ENCODE results near the gene MYBPH. TPM values are rescaled to one million over a fixed set of nuclear protein-coding genes. Genes with fewer than 3 reads are reported as not detected.

The MYBPH gene
- polyA plus RNA-seq, 10 donors = 136 to 473 (median 236) TPM

DNA sequence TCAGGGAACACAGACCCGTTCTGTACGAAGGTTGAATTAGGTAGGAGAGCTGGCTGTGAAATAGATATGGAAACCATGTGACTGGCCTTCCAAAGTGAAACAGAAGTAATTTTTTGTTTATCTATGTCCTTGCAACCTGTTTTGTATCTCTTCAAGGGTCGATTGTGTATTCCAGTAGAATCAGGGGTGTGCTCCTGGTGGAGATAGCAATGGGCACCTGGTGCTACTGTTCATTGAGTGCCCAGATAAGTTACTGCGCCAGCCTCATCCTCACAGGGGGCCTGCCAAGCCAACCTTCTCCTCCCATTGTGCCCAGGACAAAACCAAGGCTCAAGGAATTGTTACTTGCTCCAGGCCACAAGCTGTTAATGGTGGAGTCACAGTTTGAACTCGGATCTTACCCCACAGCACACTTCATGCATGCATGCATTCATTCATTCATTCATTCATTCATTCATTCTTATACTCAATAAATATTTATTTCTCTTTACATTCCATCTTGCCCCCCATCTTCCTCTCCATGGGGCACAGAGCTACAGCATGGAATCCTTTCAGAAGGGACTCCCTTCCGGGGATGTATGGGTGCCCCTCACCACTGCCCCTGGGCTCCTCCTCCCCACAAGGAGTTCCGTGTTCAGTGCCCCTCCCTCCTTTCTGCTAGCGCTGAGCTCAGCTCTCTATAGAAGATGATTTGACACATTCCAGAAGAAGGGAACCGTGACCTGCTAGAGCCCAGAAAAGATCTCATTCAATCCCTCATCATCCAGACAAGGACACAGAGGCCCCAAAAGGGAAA lies 24.1 kb downstream of the MYBPH start:
- no peak for DNase-seq

DNA sequence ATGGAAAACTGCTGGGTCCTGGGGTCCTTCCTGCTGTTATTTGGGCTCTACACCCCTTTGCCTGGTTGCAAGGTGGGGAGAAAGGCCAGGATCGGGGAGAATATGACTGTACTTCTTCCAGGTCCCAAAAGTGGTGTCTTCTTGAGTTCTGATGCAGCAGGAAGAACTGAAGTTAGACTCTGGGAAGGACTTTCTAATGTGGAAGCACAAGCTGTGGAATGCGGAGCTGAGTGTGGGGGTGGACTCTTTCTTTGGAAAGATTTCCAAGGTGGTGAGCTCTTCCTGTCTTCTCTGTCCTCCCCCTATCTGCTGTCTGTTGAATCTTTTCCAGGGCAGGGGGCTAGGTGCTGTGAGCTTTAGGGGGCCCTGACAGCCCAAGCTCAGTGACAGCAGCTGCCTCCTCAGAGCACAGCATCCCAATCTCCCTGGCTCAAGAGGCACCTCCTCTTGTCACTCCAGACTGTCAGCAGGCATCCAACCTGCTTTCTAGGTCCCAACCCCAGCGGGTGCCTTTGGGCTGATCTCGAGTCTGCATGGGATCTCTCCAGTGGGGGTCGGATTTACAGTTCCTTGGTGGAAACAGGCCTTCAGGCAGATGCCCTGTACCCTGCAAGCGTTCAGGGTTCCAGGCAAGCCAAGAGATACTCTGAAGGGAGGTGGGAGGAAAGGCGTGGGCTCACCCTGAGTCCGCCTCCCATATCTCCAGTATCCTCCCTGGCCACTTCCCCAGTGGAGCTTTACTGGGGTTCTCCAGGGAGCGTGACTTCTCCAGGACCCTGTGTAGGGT lies 24.9 kb downstream of the MYBPH start:
- no peak for DNase-seq

DNA sequence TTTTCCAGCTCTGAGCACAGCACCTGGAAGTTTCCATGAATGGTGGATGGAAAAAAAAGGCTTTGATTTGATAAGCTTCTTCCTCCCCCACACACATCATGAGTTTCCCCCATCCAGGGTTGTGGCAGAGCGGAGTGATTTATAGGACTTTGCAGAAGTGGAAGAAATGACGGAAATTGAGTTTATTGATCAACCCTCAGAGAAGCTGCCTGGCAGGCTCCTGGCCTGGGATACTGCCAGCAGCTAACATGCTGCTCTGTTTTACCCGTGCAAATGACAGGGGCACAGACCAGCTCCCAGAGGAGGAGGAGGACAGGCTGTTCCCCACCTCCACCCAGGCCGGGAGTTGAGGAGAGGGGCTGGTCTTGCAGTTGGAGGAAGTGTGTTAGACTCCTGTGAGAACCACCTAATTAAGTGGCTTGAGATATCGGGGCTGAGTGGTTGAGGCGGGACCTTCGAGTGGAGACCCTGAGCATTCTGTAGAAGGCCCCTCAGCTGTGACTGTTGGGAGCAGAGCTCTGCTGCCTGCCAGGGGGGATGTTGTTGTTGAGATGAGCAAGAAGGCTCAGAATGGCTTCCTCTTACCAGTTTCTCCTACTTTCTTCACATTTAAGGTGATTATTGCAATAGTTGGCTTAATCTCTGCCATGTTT lies 26.3 kb downstream of the MYBPH start:
- DNase-seq = no peak

DNA sequence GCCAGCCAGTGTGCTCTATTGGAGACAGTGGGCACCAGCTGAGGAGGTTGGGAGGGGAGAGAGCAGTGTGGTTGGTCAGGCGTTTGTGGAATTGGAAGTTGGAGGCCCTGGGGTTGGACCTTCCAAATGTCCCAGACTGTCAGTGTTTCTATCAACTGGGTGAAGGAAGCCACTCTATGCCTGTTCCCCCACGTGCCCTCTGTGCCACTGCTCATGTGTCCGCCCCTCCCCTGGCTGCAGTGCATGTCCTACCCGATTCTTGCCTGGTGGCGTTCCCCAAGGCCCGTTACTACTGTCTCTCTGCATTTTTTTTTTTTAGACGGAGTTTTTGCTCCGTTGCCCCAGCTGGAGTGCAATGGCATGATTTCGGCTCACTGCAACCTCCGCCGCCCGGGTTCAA lies 27.0 kb downstream of the MYBPH start:
- no peak for DNase-seq

DNA sequence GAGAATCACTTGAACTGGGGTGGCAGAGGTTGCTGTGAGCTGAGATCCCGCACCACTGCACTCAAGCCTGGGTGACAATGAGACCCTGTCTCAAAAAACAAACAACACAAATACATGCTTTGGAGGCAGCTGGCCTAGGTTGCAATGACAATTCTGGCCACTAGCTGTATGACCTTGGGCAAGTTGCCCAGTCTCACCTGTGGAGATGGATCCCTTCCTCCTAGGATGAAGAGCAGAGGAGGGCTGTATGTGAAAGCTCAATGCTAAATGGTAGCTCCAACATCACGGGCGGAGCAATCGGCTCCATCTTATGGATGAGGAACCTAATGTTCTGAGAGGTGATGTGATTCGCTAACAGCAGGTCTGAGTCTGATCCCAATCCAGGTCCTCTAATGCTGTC lies 27.5 kb downstream of the MYBPH start:
- no peak for DNase-seq

- DNase-seq = no peak
These were observed 28.2 kb downstream of the MYBPH start for GRCh38 chr1:203147376-203147775.

DNA sequence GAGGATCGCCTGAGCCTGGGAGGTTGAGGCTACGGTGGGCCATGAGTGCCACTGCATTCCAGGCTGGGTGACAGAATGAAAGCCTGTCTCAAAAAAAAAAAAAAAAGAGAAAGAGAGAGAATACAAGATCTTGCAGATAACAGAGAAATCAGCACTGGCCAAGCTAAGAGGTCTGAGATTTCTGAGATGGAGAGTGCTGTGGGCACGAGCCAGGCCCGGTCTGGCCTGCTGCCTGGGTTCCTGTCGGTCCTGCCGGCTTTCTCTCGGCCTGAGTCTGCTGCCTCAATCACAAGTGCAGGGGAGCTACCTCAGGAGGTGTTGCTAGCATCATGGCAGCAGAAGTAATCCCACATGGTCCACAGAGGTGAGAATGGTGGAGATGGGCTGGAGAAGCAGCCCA lies 29.1 kb downstream of the MYBPH start:
- no peak for DNase-seq

GRCh38 chr1:203146042-203146369 lies 29.6 kb downstream of the MYBPH start:
- no peak for DNase-seq

- no peak for DNase-seq
These were observed 30.1 kb downstream of the MYBPH start for GRCh38 chr1:203145321-203146041.

DNA sequence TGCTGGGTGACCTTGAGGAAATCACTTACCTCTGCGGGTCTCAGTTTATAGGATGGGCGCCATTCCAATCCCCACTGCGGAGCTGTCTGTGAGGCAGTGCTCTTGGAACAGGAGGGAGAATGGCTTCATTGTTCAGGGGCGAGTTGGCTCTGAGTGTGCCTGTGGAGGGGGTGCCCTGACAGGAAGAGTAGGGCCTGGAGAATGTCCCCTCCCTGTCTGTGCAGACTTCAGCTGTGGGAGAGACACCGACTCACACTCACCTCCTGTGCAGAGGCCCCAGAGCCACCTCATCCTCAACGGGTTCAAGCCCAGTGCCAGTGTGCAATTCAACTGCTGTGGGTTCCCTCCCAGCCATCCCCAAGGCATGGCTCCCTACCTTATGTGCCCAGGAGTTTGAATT lies 31.0 kb downstream of the MYBPH start:
- DNase-seq = no peak

DNA sequence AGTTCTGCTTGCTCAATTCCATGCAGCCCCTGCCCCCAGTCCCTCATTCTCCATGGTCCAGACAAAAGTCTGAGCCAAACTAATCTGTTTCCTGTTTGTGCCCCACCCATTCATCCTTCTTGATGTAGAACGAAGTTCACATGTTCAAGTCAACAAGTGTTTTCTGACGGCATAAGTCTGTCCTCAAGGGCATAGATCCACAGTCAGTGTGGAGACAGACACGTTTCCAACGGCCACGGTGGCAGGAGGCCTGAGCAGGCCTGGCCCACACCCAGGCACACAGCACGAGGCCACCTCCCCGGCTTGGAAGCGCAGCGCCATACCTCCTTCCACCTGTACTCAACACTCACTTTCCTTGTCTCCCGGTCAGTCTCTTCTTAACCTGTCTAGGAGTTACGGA lies 32.0 kb downstream of the MYBPH start:
- DNase-seq = no peak

DNA sequence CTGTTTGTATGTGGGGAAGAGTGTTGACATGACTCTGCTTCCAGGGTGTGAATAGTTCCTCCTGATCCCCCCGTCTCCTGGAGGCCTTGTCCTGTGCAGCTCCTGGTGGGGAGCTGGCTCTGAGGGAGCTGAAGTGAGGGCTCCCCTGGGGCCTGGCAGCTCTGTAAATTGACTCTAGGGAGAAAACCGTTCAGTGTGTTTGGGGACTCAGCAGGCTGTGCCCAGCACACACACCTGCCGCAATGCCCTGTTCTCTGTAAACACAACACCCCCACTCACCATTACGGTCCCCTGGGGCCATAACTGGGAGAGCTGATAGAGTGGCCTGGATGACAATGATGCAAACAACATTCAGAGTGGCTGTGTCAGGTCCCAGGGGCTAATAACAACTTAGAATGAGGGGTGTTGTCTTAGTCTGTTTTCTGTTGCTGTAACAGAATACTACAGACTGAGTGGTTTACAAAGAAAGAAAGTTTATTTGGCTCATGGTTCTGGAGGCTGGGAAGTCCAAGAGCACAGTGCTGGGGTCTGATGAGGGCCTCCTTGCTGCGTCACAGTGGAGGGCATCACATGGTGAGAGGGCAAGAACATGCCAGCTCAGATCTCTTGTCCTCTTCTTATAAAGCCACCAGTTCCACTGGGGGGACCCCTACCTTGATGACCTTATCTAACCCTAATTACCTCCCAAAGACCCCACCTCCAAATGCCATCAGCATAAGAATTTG lies 32.8 kb downstream of the MYBPH start:
- no peak for DNase-seq

DNA sequence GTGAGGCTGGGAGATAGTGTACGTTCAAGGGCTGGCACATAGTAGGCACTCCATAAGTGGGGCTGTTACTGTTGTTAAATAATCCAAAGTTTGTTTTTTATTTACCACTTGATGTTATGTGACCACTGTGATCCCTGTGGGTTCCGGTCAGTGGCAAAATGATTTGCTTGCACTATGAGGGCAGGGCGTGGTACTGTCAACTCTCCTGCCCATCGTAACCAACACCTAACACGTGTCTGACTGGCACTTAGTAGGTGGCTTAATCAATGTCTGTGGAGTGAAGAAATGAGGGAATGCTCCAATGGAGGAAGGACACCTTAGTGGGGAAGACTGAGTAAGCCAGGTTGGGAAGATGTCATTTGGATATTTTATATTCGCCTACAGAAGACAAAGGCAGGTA lies 33.5 kb downstream of the MYBPH start:
- no peak for DNase-seq

GRCh38 chr1:203140743-203141520 lies 34.7 kb downstream of the MYBPH start:
- no peak for DNase-seq

DNA sequence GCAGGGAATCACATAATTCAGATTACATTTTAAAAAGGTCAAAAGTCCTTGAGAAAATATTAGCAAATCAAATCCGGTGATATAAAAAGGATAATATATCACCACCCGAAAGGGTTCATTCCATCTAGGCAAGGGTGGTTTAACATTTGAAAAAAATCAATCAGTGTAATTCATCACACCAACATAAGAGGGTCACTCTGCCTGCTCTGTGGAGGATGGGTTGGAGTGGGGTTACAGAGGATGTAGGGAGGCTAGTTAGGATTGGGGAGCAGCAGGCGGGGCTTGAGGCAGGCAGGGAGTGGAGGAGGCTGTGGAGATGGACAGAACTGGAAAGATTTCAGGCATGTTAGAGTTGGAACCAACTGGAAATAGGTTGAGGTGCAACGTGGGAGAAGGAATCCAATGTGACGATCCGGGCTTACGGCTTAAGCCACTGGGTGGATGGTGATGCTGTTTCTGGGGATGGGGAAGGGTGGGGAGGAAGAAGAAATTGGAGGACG lies 35.6 kb downstream of the MYBPH start:
- DNase-seq = no peak

DNA sequence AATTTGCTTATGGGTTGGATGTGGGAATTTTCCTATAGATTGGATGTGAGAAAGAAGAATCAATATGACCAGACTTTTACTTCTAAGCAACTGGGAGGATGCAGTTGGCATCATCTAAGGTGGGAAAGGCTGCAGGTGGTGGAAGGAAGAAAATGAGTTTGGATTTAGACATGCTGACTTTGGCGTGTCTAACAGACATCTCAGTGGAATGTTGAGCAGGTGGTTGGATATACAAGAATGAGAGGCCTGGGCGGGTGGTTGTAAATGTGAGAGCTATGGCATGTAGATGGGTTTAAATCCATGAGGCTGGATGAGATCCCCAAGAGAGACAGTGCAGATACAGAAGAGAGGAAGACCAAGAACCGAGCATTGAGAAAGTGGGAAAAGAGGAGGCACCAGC lies 37.6 kb downstream of the MYBPH start:
- no peak for DNase-seq

GRCh38 chr1:203137324-203137723 lies 38.3 kb downstream of the MYBPH start:
- DNase-seq = no peak

- no peak for DNase-seq
These were observed 39.1 kb downstream of the MYBPH start for GRCh38 chr1:203136409-203137042.

DNA sequence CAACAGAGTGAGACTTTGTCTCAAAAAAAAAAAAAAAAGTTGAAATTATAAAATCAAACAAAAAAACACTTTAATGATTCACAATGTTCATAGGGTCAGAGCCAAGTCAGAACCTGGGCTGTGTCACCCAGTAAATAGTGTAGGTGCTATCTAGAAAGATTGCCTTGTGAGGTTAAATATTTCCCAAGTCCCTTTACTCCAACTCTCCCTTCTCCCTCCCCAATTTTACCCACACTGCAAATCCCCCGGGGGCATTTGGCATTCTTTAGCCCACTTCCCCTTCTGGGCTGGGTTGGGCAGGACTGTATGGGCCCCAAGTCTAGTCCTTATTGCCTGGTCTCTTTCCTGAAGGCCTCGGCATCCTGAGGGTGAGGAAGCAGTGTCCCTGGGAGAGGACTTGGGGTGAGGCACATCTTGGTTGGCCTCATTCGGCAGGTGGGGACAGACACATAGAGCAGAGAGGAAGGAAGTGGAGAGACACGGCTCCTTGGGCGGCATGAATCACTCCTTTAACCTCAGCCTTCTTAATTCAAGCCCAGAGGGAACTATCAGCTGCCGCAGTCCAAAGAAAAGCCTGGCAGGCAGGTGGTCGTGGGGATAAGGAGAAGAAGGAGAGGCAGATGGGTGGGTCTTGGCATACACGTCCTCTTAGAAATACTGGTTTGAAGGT lies 39.9 kb downstream of the MYBPH start:
- no peak for DNase-seq

Measured in muscle of back (tissue), 11 donors.